Caco-2 (cell line): ENCODE results near the gene VN1R4. TPM values are rescaled to one million over a fixed set of nuclear protein-coding genes. Genes with fewer than 3 reads are reported as not detected.
"Not testable (repeated sequence)": the region's sequence is repeated elsewhere in the genome, so short reads cannot be mapped to it uniquely, and the experiment has no call there.

Source experiments
- BruUV-seq: library from RNA; stranded (reverse); fragments of 400-500 nt; replicated peaks from 2 replicates; lab custom pipeline; 2021; lab: Mats Ljungman, UMichigan
- CTCF ChIA-PET: fragments of 300-600 bp; sonication (Branson Sonifier 250); formaldehyde crosslinking; loops from one replicate; lab custom pipeline; 2022; ENCODE audit warnings: antibody characterized with exemption; lab: Charles Lee
- POLR2A ChIA-PET: fragments of 300-600 bp; sonication (Branson Sonifier 250); formaldehyde crosslinking; loops from one replicate; lab custom pipeline; 2022; ENCODE audit warnings: antibody characterized with exemption; lab: Charles Lee
- DNase-seq, 2 experiments: peaks; one replicate each; pipeline versions ENCODE4 v3.0.0 to v3.0.0-alpha.2; 2020 to 2022
- H3K27me3 ChIP-seq: replicated peaks from 2 replicates; pipeline ENCODE4 v1.6.0; 2011; ENCODE audit warnings: low read length; ENCODE audit not compliant: control insufficient read depth, insufficient read depth
- H3K36me3 ChIP-seq: 2 replicates; pipeline ENCODE4 v1.5.1; 2011; ENCODE audit warnings: low read length; ENCODE audit not compliant: control insufficient read depth, insufficient read depth
- H3K4me1 ChIP-seq: fragments of 250-450 bp; sonication (Bioruptor Pico); 2 replicates; pipeline ENCODE4 v1.5.1; 2020; ENCODE audit warnings: mild to moderate bottlenecking
- H3K4me3 ChIP-seq: 2 replicates; pipeline ENCODE4 v1.5.1; 2011; ENCODE audit warnings: low read depth, mild to moderate bottlenecking, control low read depth, low read length
- H3K9me3 ChIP-seq: fragments of 250-450 bp; sonication (Bioruptor Pico); 2 replicates; pipeline ENCODE4 v1.5.1; 2020; ENCODE audit warnings: mild to moderate bottlenecking, moderate library complexity
- H3K27ac Mint-ChIP-seq: one replicate; pipeline ENCODE4 v1.8.0; 2022; ENCODE audit warnings: mixed read lengths; ENCODE audit not compliant: unreplicated experiment
- H3K27me3 Mint-ChIP-seq: one replicate; pipeline ENCODE4 v1.8.0; 2022; ENCODE audit warnings: mixed read lengths; ENCODE audit not compliant: insufficient read depth, unreplicated experiment
- H3K36me3 Mint-ChIP-seq: one replicate; pipeline ENCODE4 v1.8.0; 2022; ENCODE audit warnings: mild to moderate bottlenecking, mixed read lengths; ENCODE audit not compliant: insufficient read depth, unreplicated experiment
- H3K4me1 Mint-ChIP-seq: one replicate; pipeline ENCODE4 v1.8.0; 2022; ENCODE audit warnings: low read depth, mixed read lengths; ENCODE audit not compliant: unreplicated experiment
- H3K4me3 Mint-ChIP-seq: one replicate; pipeline ENCODE4 v1.8.0; 2022; ENCODE audit warnings: mild to moderate bottlenecking, moderate library complexity, mixed read lengths; ENCODE audit not compliant: unreplicated experiment
- H3K9me3 Mint-ChIP-seq: one replicate; pipeline ENCODE4 v1.8.0; 2022; ENCODE audit warnings: mixed read lengths; ENCODE audit not compliant: unreplicated experiment
- CTCF ChIP-seq, 2 experiments: fragments of 200-600 bp in 1 of 2; IDR thresholded peaks; 1 replicate in 1 of 2; 2 replicates in 1 of 2; pipeline versions ENCODE4 v1.5.1 to v1.8.0; 2011 to 2022; ENCODE audit warnings: antibody characterized with exemption in 1 of 2, control low read depth in 1 of 2, inconsistent platforms in 1 of 2, low read depth in 1 of 2, low read length in 1 of 2, mild to moderate bottlenecking in 1 of 2, moderate library complexity in 1 of 2; ENCODE audit not compliant: insufficient read depth in 1 of 2, severe bottlenecking in 1 of 2, unreplicated experiment in 1 of 2
- intact Hi-C: fragments of 100-400 bp; cut with micrococcal nuclease; formaldehyde crosslinking; loops from one replicate; pipeline ENCODE4 v1.10.0; 2022; ENCODE audit not compliant: unreplicated experiment
- total RNA-seq: library from RNA; stranded (reverse); gene quantifications from 2 replicates; pipeline ENCODE4 v1.2.3, GENCODE V29; 2022

Gene VN1R4
- total RNA-seq, 1 experiment from 2014 or later: not detected

DNA sequence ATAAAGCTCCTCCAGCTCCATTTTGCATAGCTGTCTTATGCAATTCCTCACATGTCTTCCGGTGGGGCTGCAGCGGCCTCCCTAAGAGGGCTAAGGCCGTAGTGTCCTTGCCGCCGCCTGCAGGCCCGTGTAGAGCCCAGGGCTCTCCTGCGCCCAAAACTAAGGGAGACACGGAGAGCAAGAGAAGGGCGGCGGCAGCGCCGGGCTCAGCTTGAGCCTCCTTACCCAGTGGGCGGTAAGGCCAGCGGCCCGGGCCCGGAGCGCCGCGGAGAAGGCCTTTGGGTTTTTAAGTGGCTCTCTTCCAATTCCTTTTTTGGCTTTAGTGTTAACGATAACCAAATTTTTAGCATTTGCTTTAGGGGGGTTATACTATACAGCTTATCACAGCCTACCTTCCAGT, 42.9 kb downstream of the VN1R4 start:
- no peak for TF ChIP-seq CTCF (IDR thresholded peaks at IDR 0.05; ENCODE audit: insufficient read depth in 1 of 2, low read depth in 1 of 2, low read length in 1 of 2, severe bottlenecking in 1 of 2, unreplicated experiment in 1 of 2)
- Histone ChIP-seq H3K27me3 (no peaks in the 10 kb centered on the region), H3K9me3 (peaks cover 37% of the 10 kb centered on the region), H3K4me1 (no peaks in the 10 kb centered on the region), H3K4me3 (no peak overlapping the region), H3K36me3 (no peaks in the 10 kb centered on the region)
- intact Hi-C loops: no loop called here
- no TSS peak for BruUV-seq
- POLR2A ChIA-PET: no interaction called here
- H3K27ac Mint-ChIP-seq: no peak overlapping the region
- no peak overlapping the region for H3K4me3 Mint-ChIP-seq
- no peaks in the 10 kb centered on the region for H3K4me1 Mint-ChIP-seq
- H3K9me3 Mint-ChIP-seq: peaks cover 55% of the 10 kb centered on the region
- H3K27me3 Mint-ChIP-seq: no peaks in the 10 kb centered on the region
- no peak for DNase-seq
- CTCF ChIA-PET: no interaction called here
- H3K36me3 Mint-ChIP-seq: no peaks in the 10 kb centered on the region

DNA sequence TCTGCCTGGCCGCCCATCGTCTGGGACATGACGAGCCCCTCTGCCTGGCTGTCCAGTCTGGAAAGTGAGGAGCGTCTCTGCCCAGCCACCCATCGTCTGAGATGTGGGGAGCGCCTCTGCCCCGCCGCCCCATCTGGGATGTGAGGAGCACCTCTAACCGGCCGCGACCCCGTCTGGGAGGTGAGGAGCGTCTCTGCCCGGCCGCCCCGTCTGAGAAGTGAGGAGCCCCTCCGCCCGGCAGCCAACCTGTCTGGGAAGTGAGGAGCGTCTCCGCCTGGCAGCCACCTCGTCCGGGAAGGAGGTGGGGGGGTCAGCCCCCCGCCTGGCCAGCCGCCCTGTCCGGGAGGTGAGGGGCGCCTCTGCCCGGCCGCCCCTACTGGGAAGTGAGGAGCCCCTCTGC, 44.8 kb downstream of the VN1R4 start:
- CTCF ChIA-PET, H3K27me3 ChIP-seq, H3K27ac Mint-ChIP-seq, H3K4me1 ChIP-seq, intact Hi-C loops, H3K27me3 Mint-ChIP-seq, BruUV-seq, H3K36me3 Mint-ChIP-seq, POLR2A ChIA-PET, DNase-seq, H3K4me3 ChIP-seq, H3K36me3 ChIP-seq, H3K4me1 Mint-ChIP-seq, H3K4me3 Mint-ChIP-seq: not testable (repeated sequence)
- peaks cover 59% of the 10 kb centered on the region for H3K9me3 Mint-ChIP-seq
- H3K9me3 ChIP-seq: peaks cover 35% of the 10 kb centered on the region

Other genes with a start within 250 kb of the VN1R4 start
- gene ERVV-2, start 223.0 kb downstream of the VN1R4 start, total RNA-seq: 0.11 and 0.21 TPM in 2 replicates
- 30.6 and 33.3 TPM in 2 replicates for gene ZNF160, start 164.3 kb downstream of the VN1R4 start, total RNA-seq
- 12.5 and 14.9 TPM in 2 replicates for gene ZNF415, start 134.8 kb downstream of the VN1R4 start, total RNA-seq
- 1.3 and 2.2 TPM in 2 replicates for gene ZNF347, start 108.7 kb downstream of the VN1R4 start, total RNA-seq
- 0.39 and 0.73 TPM in 2 replicates for gene ZNF665, start 74.4 kb downstream of the VN1R4 start, total RNA-seq
- gene ZNF677, start 12.8 kb downstream of the VN1R4 start, total RNA-seq: not detected in 2 replicates
- gene VN1R2, start 9.4 kb downstream of the VN1R4 start, total RNA-seq: not detected in 2 replicates
- 8.0 and 8.9 TPM in 2 replicates for gene ZNF845, start 66.0 kb upstream of the VN1R4 start, total RNA-seq
- 12.7 and 15.0 TPM in 2 replicates for gene ZNF525, start 98.0 kb upstream of the VN1R4 start, total RNA-seq
- 13.1 and 18.6 TPM in 2 replicates for gene ZNF765, start 127.4 kb upstream of the VN1R4 start, total RNA-seq
- 19.3 and 20.0 TPM in 2 replicates for gene ZNF761, start 164.3 kb upstream of the VN1R4 start, total RNA-seq
- 7.4 and 7.9 TPM in 2 replicates for gene ZNF813, start 200.0 kb upstream of the VN1R4 start, total RNA-seq